Activated CD4-positive, alpha-beta T cell treated with anti-CD3 and anti-CD28 coated beads for 24 hours (primary cell): ENCODE data around the gene PPL.

Experiments
- DNase-seq, 2 donors: peaks; one replicate each; pipeline ENCODE4 v3.0.0-alpha.2; 2020; ENCODE audit warnings: low read depth in 2 of 2

PPL gene

DNA sequence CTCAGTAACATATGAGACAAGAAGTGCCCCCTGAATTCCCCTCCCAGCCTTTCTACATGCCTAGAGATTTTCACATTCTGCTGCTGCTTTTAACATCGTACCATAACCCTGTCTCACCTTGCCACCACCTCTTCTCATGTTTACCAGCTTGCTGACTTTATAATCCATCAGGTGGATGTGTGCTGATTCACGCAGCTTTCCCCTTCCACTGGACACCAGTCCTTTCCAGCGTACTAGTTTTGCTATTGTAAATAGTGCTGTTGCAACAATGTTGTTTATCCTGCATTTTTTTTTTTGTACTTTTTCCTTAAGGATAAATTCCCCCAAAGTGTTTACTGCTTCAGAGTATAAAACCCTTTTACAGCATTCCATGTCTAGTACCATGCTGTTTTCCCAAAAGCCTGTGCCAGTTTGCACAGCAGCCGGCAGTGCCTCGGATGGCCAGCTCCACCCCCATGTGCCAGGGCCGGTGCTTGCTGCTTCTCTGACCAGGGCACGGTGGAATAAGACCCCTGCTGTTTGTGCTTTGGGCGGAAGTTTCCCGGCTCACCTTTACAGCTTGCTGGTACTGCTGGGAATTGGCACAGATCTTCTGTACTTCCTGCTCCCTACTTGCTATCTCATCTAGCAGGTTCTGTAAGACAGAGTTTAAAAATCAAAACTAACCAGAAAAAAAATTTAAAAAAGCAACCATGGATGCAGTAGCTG lies 48.4 kb downstream of the PPL start:
- no peak for DNase-seq

GRCh38 chr16:4886151-4886550 lies 50.8 kb downstream of the PPL start:
- DNase-seq, result no peak

DNA sequence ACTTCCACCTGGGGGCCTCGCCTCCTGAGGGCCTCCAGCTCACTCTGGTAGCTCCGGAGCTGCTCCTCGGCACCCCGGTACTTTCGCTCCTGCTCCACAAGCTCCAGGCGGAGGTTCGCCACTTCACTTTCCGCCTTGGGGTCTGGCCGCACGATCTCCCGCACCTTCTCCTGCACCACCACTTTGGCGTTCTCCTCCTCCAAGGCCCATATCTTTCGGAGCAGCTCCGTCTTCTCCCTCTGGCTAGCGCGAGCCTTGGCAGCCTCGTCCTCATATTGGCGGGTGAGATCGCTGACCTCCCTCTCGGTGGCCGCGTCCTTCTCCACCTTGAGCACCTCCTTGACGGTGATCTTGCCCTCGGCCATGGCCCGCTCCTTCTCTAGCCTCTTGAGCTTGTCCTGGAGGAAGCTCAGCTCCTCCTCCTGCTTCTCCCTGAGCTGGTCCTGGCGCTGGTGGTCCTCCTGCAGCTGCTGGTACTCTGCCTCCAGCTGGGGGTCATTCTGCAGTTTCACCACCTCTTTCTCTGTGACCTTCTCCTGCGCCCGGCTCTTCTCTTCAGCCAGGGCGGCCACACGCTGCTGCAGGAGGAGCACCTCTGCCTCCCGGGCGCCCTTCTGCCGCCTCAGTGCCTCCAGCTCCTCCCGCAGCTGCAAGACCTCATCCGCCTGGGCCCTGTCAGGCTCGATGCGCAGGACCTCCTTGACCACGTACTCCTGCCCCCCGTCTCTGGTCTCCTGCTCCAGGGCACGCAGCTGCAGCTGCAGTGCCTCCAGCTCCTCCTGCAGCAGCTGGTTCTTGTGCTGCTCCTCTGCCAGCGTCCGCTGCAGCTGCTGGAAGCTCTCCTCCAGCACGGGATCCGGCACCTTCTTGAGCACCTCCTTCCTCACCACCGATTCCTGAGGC lies 51.7 kb downstream of the PPL start:
- no peak for DNase-seq

- no peak for DNase-seq
These were observed 52.7 kb downstream of the PPL start for GRCh38 chr16:4884209-4884608.

- DNase-seq, result no peak
These were observed 53.4 kb downstream of the PPL start for GRCh38 chr16:4883501-4883900.

DNA sequence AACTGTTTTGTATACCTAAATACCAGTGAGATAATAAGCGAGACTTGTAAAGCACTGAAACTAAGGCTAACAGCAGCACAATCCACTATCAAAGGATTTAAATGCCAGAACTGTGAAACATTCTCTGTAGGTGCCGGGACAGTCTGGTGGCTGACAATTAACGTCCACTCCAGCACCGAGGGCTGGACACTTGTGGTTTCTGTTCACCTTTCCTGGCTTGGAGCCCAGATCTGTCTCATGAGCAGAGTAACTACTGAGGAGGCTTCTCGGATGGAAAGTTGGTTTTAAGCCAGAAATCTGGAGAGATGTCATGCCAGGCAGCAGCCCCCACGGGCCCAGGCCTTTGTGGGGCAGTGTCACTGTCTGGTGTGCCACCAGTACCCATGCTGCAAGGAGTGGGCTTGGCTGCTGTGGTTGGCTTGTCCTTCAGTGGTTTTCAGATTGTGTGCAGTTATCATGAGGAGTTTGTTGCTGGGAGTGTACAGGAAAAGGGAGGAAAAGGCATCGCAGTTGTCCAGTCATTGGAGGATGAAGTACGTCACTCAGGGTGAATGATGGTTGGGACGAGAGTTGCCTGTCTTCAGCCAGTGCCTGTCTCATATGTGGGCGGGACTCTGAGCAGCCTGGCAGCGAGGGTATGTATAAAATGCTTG lies 54.2 kb downstream of the PPL start:
- DNase-seq, result no peak

- no peak for DNase-seq
These were observed 54.8 kb downstream of the PPL start for GRCh38 chr16:4882000-4882632.

- no peak for DNase-seq
These were observed 56.9 kb downstream of the PPL start for GRCh38 chr16:4880006-4880580.

DNA sequence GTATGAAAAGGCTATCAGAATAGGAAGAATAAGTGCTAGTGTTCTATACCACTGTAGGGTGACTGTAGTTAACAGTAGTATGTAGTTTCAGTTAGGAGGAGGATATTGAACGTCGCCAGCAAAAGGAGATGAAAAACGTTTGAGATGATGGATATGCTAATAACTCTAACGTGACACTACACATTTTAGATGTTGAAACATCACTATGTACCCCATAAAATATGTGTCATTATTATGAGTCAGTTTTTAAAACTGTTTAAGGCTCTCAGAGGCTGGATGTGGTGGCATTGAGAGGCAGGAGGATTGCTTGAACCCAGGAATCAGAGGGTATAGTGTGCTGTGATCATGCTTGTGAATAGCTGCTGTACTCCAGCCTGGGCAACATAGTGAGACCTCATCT lies 57.9 kb downstream of the PPL start:
- no peak for DNase-seq

GRCh38 chr16:4877380-4877685 lies 59.6 kb downstream of the PPL start:
- no peak for DNase-seq

- no peak for DNase-seq
These were observed 60.1 kb downstream of the PPL start for GRCh38 chr16:4876646-4877379.

GRCh38 chr16:4874666-4875065 lies 62.3 kb downstream of the PPL start:
- no peak for DNase-seq

DNA sequence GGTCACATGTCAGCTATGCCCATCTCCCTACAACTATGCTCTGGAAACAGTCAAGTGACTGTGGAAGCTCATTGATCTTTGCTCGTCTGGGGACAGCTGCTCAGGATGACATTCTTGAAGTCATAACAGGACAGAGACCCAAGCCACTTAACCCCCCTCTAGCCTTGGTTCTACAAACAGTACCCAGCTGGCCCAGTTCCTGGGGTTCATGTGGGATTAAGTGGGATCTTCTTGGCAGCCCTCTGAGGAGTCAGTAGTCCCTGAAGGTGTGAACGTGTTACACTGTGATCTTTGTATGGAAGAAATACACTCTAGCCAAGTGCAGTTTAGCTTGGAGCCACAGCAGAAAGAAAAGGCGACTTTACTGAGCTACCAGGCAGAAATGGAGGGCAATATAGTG lies 63.9 kb downstream of the PPL start:
- DNase-seq, result no peak

- DNase-seq, result no peak
These were observed 65.9 kb downstream of the PPL start for GRCh38 chr16:4871071-4871470.

DNA sequence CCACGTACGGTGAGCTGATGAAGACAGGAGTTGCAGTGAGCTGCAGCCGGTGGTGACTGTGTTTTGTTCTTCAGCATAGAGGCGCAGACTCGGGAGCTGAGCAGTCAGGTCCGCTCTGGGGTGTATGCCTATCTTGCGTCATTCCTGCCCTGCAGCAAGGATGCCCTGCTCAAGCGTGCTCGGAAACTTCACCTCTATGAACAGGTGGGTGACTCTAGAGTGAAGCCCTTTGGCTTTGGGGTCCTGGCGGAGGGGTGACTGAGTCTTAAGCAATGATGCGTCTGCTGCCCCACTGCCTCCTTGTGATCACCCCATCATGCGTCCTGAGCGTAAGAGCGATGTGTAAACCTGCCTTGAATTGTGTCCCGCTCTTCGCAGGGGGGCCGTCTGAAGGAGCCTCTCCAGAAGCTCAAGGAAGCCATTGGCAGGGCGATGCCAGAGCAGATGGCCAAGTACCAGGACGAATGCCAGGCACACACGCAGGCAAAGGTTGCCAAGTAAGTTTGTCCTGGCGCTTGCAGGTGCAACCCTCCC lies 66.7 kb downstream of the PPL start:
- no peak for DNase-seq

- no peak for DNase-seq
These were observed 67.7 kb downstream of the PPL start for GRCh38 chr16:4869147-4869805.

DNA sequence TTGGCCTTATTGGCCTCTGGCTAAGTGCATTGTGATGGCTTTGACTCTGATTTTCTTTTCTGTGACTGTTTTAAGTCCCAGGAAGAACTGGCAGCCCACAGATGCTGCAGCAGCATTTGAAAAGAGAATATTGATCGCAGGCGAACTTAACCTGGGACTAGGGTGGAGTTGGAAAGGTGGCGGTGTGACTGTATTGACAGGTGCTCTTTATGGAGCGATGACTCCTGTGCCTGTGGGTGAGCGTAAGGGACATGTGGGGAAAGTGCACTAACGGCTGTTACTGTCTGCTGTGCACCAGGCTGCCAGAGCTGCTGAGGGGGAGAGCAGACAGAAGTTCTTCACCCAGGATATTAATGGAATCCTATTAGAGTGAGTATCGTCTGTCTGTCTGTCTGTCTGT lies 68.4 kb downstream of the PPL start:
- no peak for DNase-seq

- DNase-seq, result no peak
These were observed 68.9 kb downstream of the PPL start for GRCh38 chr16:4868026-4868425.

DNA sequence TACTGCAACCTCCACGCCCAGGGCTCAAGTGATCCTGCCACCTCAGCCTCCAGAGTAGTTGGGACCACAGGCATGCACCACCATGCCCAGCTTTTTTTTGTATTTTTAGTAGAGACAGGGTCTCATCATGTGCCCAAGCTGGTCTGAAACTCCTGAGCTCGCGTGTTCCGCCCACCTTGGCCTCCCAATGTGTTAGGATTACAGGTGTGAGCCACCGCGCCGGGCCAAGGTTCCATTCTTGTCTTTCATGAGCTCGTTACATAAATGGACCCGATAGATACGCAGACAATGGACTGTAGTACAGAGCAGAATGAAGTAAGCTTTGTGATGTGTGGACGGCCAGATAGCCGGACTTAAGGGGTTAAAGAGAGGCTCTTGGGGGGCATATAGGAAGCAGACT lies 70.4 kb downstream of the PPL start:
- DNase-seq, result no peak

GRCh38 chr16:4865231-4865860 lies 71.6 kb downstream of the PPL start:
- DNase-seq, result no peak
